PFSK-1 (cell line): ENCODE results near the gene ARF3.

Source experiments
- FOXP2 ChIP-seq: optimal IDR thresholded peaks from 2 replicates; pipeline ENCODE3; 2011; ENCODE audit warnings: borderline replicate concordance, control low read depth, inconsistent platforms; ENCODE audit not compliant: insufficient read depth; ENCODE audit errors: extremely low read length, extremely low read depth
- POLR2AphosphoS5 ChIP-seq: IDR thresholded peaks from 2 replicates; pipeline ENCODE4 v1.6.1; 2012; ENCODE audit warnings: low read depth, mild to moderate bottlenecking, control low read depth, low read length, moderate library complexity
- REST ChIP-seq, 2 experiments: IDR thresholded peaks; 2 replicates each; pipeline versions ENCODE4 v1.6.1 to v1.8.0; 2011 to 2012; ENCODE audit warnings: low read depth in 2 of 2, low read length in 2 of 2, control low read depth in 1 of 2, inconsistent platforms in 1 of 2, mild to moderate bottlenecking in 1 of 2, moderate library complexity in 1 of 2; ENCODE audit not compliant: insufficient read depth in 1 of 2
- SIN3A ChIP-seq: IDR thresholded peaks from 2 replicates; pipeline ENCODE4 v1.6.1; 2012; ENCODE audit warnings: mild to moderate bottlenecking, low read length, moderate library complexity, borderline replicate concordance; ENCODE audit not compliant: insufficient read depth
- TAF1 ChIP-seq: IDR thresholded peaks from 2 replicates; pipeline ENCODE4 v1.6.1; 2012; ENCODE audit warnings: low read length, control low read depth, borderline replicate concordance; ENCODE audit not compliant: insufficient read depth

ARF3 gene

GRCh38 chr12:48954061-48954460 is 3.2 kb downstream of the ARF3 start:
- TF ChIP-seq TAF1 (no peak), POLR2AphosphoS5 (no peak), SIN3A (no peak), REST (IDR thresholded peaks at IDR 0.05; ENCODE audit: insufficient read depth in 1 of 2, low read depth in 2 of 2, low read length in 2 of 2) (no peak), FOXP2 (no peak)

- no peak for TF ChIP-seq SIN3A
- no peak for TF ChIP-seq POLR2AphosphoS5
- no peak for TF ChIP-seq TAF1
- TF ChIP-seq FOXP2, result no peak
- TF ChIP-seq REST (IDR thresholded peaks at IDR 0.05; ENCODE audit: insufficient read depth in 1 of 2, low read depth in 2 of 2, low read length in 2 of 2), result no peak
Measured at GRCh38 chr12:48952691-48953090, 4.6 kb downstream of the ARF3 start.

- no peak for TF ChIP-seq POLR2AphosphoS5
- no peak for TF ChIP-seq FOXP2
Measured at GRCh38 chr12:48947727-48948126, 9.6 kb downstream of the ARF3 start.

- TF ChIP-seq POLR2AphosphoS5 (no peak), SIN3A (no peak), REST (IDR thresholded peaks at IDR 0.05; ENCODE audit: insufficient read depth in 1 of 2, low read depth in 2 of 2, low read length in 2 of 2) (no peak), TAF1 (no peak), FOXP2 (no peak)
Measured at GRCh38 chr12:48946943-48947342, 10.3 kb downstream of the ARF3 start.

GRCh38 chr12:48946205-48946604 is 11.1 kb downstream of the ARF3 start:
- TF ChIP-seq POLR2AphosphoS5 (no peak), SIN3A (no peak), FOXP2 (no peak), TAF1 (no peak), REST (IDR thresholded peaks at IDR 0.05; ENCODE audit: insufficient read depth in 1 of 2, low read depth in 2 of 2, low read length in 2 of 2) (no peak)
